Left lung (tissue), 10 donors: Measurements from ENCODE around the gene FBXO3. TPM values are rescaled to one million over a fixed set of nuclear protein-coding genes. Genes with fewer than 3 reads are reported as not detected.

Experiments
- ATAC-seq: fragments of 200-7000 bp; cut with Tn5 transposase; one replicate; pipeline ENCODE4 v1.9.1; 2020; ENCODE audit warnings: moderate library complexity
- DNase-seq, 4 donors: peaks; one replicate each; pipeline ENCODE4 v3.0.0-alpha.2; 2013 to 2020
- H3K27ac ChIP-seq, 2 donors: fragments of 200-600 bp; sonication (generic) in 1 of 2; one replicate each; pipeline versions ENCODE4 v1.5.0 to v1.8.0; 2020 to 2021
- H3K27me3 ChIP-seq, 2 donors: fragments of 200-600 bp; sonication (generic) in 1 of 2; one replicate each; pipeline versions ENCODE4 v1.5.0 to v1.8.0; 2020 to 2021
- H3K36me3 ChIP-seq, 2 donors: fragments of 200-600 bp; sonication (generic) in 1 of 2; one replicate each; pipeline versions ENCODE4 v1.5.0 to v1.8.0; 2020 to 2021
- H3K4me1 ChIP-seq, 2 donors: fragments of 200-600 bp; one replicate each; pipeline ENCODE4 v1.8.0; 2021
- H3K4me3 ChIP-seq, 2 donors: fragments of 200-600 bp; sonication (generic) in 1 of 2; one replicate each; pipeline versions ENCODE4 v1.5.0 to v1.8.0; 2020 to 2021; ENCODE audit warnings: mild to moderate bottlenecking in 1 of 2
- H3K9me3 ChIP-seq, 2 donors: fragments of 200-600 bp; sonication (generic) in 1 of 2; one replicate each; pipeline versions ENCODE4 v1.5.0 to v1.8.0; 2020 to 2021
- intact Hi-C, 2 donors: fragments of 100-400 bp; cut with DNase I; formaldehyde crosslinking; loops; one replicate each; pipeline versions ENCODE4 v1.11.2 to v1.14.2; 2022
- polyA plus RNA-seq, 6 donors: library from polyadenylated mRNA; unstranded; fragments of 120-200 nt; gene quantifications; one replicate each; pipeline ENCODE4 v1.2.1, GENCODE V29; 2013; ENCODE audit not compliant: insufficient read length in 6 of 6
- total RNA-seq, 2 donors: library from RNA; stranded (reverse); fragmentation: NEBNext Ultra II Directional; extraction: Animal tissue kit (Norgen Biotek cat#: 25700); gene quantifications; one replicate each; pipeline ENCODE4 v1.2.1, GENCODE V29; 2021
- TF ChIP-seq, protein P1 (sequence below), 2 donors: fragments of 200-600 bp; sonication (generic) in 1 of 2; IDR thresholded peaks; one replicate each; pipeline versions ENCODE4 v1.5.0 to v1.8.0; 2021; ENCODE audit warnings: antibody characterized with exemption in 2 of 2
- donor health status: DM: no; HTN: yes; CAD: no.
- donor health status: DM: no; HTN: no; CAD: no.

Gene FBXO3
- total and polyA plus RNA-seq, 8 donors = 25.9 to 54.8 (median 45.2) TPM

GRCh38 chr11:33718440-33718839, 55.9 kb downstream of the FBXO3 start:
- Histone ChIP-seq H3K36me3 (peaks cover 0 to 89% of the 10 kb centered on the region in 2 donors), H3K4me1 (peaks cover 25 to 80% of the 10 kb centered on the region in 2 donors), H3K9me3 (no peaks in the 10 kb centered on the region), H3K4me3 (no peak overlapping the region), H3K27me3 (no peaks in the 10 kb centered on the region), H3K27ac (no peak overlapping the region)
- intact Hi-C loops = no loop called here
- TF ChIP-seq, protein P1, sequence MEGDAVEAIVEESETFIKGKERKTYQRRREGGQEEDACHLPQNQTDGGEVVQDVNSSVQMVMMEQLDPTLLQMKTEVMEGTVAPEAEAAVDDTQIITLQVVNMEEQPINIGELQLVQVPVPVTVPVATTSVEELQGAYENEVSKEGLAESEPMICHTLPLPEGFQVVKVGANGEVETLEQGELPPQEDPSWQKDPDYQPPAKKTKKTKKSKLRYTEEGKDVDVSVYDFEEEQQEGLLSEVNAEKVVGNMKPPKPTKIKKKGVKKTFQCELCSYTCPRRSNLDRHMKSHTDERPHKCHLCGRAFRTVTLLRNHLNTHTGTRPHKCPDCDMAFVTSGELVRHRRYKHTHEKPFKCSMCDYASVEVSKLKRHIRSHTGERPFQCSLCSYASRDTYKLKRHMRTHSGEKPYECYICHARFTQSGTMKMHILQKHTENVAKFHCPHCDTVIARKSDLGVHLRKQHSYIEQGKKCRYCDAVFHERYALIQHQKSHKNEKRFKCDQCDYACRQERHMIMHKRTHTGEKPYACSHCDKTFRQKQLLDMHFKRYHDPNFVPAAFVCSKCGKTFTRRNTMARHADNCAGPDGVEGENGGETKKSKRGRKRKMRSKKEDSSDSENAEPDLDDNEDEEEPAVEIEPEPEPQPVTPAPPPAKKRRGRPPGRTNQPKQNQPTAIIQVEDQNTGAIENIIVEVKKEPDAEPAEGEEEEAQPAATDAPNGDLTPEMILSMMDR (IDR thresholded peaks at IDR 0.05) = no peak
- ATAC-seq (no peak), DNase-seq (no peak)

- no peak for DNase-seq
- ATAC-seq = peak; percentile 22
- Histone ChIP-seq H3K27me3 (no peaks in the 10 kb centered on the region), H3K27ac (peak overlapping the region; percentile 35 to 57), H3K9me3 (no peaks in the 10 kb centered on the region), H3K4me1 (peaks cover 13 to 64% of the 10 kb centered on the region in 2 donors), H3K4me3 (no peak overlapping the region), H3K36me3 (peaks cover 0 to 96% of the 10 kb centered on the region in 2 donors)
- intact Hi-C loops = no loop called here
- TF ChIP-seq, protein P1 (IDR thresholded peaks at IDR 0.05) = no peak
Observed at GRCh38 chr11:33716243-33716642, 58.1 kb downstream of the FBXO3 start.

DNA sequence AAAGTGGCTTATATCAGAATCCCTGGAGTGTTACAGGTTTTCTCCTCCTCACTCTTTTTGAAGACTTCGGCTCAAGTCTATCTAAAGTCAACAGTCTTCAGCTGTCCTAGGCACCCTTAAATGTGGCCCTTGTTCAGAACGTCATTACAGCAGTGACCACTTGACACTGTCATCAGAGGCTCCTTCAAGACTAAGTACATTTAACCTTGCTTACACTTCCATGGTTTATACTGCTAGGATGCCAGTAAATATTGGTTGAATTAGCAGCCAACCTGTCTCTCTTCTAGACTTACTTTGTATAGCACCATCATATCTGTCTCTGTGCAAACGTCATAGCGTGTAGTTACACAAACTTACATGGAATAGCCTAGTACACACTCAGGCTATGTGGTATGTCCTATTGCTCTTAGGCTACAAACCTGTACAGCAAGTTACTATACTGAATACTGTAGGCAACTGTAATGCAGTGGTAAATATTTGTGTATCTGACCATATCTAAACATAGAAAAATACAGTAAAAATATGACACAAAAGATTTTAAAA, 60.4 kb downstream of the FBXO3 start:
- H3K4me1 ChIP-seq = peaks cover 16 to 58% of the 10 kb centered on the region in 2 donors
- TF ChIP-seq, protein P1 (IDR thresholded peaks at IDR 0.05) = no peak
- peak in 1 of 4 donors; percentile 35 for DNase-seq
- H3K36me3 ChIP-seq = peaks cover 0 to 96% of the 10 kb centered on the region in 2 donors
- H3K27ac ChIP-seq = peak overlapping the region; percentile 57 to 61
- H3K9me3 ChIP-seq = no peaks in the 10 kb centered on the region
- intact Hi-C loops = no loop called here
- no peaks in the 10 kb centered on the region for H3K27me3 ChIP-seq
- peak; percentile 81 for ATAC-seq
- no peak overlapping the region for H3K4me3 ChIP-seq

- Histone ChIP-seq H3K27me3 (no peaks in the 10 kb centered on the region), H3K9me3 (no peaks in the 10 kb centered on the region), H3K4me3 (no peak overlapping the region), H3K4me1 (peaks cover 20 to 63% of the 10 kb centered on the region in 2 donors), H3K27ac (peak overlapping the region; percentile 57 to 61), H3K36me3 (peaks cover 0 to 96% of the 10 kb centered on the region in 2 donors)
- TF ChIP-seq, protein P1 (IDR thresholded peaks at IDR 0.05) = no peak
- intact Hi-C loops = no loop called here
- ATAC-seq (peak; percentile 33), DNase-seq (no peak)
Observed at GRCh38 chr11:33713151-33713855, 61.0 kb downstream of the FBXO3 start.

DNA sequence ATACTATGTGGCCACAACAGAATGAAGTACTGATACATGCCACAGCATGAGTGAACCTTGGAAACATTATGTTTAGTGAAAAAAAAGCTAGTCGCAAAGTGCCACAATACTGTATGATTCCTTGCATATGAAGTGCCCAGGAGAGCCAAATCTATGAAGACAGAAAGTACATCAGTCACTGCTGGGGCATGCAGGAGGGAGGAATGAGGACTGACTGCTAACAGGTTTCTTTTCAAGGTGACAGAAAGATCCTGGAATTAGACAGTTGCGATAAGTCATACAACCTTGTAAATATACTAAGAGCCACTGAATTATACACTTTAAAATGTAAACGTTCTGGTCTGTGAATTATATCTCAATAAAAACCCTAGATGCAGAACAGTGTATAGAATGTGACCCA, 61.9 kb downstream of the FBXO3 start:
- DNase-seq (no peak), ATAC-seq (no peak)
- H3K9me3 ChIP-seq = no peaks in the 10 kb centered on the region
- intact Hi-C loops = no loop called here
- no peak overlapping the region for H3K4me3 ChIP-seq
- no peaks in the 10 kb centered on the region for H3K27me3 ChIP-seq
- H3K4me1 ChIP-seq = peaks cover 20 to 63% of the 10 kb centered on the region in 2 donors
- peaks cover 0 to 93% of the 10 kb centered on the region in 2 donors for H3K36me3 ChIP-seq
- H3K27ac ChIP-seq = no peak overlapping the region
- TF ChIP-seq, protein P1 (IDR thresholded peaks at IDR 0.05) = no peak
